ENCODE data around the gene LAMA2.

Gene LAMA2

DNA sequence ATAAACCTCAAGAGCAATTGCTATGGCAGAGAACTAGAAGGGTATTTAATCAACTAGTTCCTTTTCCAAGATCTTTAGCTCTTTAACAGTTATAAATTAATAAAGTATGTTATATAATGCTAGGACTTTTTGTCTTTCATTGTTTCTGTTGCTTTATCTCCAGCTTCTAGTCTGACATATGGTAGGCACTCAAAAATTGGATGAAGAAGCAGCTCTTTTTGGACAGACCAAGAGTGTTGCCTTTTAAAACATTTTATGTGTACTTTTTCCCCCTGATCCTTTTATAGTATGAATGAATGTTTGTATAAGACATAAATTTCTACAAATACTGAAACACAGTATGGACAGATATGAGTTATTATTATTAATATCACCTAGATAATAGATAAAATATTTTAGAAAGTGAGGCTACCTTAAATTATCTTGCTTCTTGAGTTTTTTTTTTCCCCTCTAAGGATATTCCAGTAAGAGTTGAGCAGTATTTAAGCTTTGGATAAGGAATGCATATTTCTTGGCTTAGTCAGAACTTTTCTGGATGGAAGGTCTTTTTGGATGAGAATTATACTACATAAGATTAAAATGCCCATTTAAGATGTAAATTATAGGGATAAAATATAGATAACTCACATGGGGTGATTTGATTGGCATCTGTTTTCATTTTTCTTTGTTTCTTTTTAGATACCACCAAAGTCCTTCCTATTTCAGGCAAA is 16.6 kb downstream of the LAMA2 start:
- DNase-seq: no peak

DNA sequence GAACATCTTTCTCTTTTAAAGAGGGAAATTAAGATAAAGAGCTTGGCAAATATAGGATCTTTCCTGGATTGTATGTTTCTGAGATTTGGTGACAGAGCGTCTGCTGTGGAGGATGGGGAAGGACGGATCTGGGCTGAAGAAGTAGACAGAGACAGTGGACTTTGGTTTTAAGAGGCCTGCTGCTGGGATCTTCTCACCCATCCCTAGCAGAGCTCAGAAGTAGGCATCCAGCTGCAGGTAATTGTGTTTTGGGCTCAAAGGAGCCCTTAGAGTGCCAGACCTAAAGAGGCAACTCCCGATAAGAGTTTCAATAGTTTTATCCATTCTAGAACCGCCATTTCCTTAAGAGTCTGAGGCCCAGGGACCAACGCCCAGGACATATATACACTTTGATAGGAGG is 20.8 kb downstream of the LAMA2 start:
- DNase-seq: no peak

DNA sequence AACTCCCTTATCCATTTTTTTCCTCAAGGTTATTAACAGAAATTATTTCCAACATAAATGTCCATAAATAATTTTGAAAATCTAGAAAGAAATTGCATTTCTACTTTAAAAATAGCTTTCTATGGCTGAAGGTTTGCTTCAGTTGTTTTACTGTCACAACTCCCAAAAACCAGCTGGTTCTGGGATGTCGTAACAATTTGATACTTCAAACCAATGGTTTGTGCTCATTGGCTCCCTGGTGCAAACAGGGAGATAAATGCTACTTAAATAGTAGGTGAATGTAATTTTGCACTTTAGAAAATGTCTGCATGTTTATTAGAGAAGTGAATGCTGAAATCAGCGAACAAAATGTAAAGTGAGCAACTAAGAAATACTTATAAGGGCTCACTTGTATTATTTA is 31.1 kb downstream of the LAMA2 start:
- DNase-seq: no peak

DNA sequence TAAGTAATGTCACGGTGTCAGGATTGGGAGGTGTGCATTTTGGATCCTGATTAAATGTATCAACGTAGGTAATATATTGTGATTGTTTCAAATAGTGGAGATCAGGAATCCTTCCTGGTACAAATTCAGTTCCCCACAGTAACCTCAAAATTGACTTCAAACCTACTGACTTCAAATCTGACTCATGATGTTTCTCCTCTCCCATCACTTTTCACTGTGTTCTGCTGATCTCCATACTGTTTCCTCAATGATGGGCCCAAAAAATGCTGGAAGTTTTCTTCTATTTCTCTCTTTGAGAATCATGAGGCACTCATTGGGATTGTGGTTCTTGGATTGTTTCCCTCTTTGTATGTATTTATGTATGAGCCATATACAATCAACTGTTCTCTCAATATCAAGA is 35.9 kb downstream of the LAMA2 start:
- DNase-seq: no peak

DNA sequence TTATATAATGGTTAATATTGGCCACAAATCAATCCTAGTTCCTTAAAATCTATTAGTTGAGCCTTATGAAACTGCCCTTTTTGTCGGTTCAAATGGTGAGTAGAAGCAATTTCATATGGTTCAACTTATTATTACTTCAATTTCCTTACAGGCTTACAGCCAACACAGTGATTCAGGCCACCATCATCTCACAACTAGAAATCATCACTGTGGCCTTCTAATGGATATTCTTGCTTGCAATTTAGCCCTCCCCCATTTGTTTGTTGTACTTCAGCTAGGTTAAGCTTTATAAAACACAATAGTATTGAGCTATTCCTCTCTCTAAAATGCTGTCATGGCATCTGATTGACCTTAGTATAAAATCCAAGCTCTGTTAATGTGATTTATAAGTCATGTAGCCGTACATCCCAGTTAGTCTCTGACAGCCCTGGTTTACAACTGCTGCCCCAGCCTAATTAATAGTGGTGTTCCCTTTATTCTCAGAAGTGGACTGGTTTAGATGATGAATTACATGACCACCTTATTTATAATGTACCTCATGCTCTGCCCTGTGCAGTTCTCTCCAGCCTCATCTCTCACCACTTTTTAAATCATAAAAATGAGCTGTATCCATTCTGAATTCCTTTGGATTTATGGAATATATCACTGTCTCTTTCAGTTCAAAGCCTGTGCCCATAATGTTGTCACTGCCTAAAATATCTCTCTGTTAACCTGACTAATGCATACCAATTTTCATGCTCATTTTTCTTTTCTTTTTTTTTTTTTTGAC is 36.7 kb downstream of the LAMA2 start:
- no peak for DNase-seq

DNA sequence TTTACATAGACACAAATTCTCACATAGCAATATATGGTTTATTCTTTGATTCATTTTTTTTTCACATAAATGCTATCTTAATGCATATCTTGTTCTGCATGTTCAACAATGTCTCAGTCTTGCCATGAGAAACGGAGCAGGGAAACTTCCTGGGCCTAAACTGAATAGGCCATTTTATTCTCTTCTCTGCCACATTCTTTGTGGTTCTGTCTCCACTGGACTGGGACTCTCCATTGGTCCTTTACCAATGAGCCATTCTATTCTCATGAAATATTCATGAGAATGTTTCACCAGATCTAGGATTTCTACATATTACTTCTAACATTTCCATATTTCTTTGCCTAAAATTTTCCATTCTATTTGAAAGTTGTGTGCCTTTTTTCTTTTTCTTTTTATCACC is 42.8 kb downstream of the LAMA2 start:
- no peak for DNase-seq

DNA sequence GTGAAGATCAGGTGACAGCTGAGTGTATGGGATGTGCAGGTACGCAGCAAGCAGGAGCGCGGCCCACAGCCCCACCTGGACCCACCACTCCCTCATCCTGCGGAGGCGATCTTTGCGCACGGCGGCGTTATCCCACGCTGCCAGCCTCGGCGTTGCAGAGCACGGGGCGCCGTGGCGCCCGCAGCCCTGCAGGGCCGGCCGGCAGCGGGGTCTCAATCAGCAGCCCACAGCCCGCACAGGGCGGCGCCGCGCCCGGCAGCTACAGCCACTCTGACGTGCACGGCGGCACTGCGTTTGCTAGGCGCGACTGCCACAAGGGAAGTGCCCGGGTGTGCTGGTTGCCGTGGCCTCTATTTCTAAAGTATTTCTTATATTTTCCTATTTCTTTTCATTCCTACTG is 46.9 kb downstream of the LAMA2 start:
- peak; percentile 14 for DNase-seq

DNA sequence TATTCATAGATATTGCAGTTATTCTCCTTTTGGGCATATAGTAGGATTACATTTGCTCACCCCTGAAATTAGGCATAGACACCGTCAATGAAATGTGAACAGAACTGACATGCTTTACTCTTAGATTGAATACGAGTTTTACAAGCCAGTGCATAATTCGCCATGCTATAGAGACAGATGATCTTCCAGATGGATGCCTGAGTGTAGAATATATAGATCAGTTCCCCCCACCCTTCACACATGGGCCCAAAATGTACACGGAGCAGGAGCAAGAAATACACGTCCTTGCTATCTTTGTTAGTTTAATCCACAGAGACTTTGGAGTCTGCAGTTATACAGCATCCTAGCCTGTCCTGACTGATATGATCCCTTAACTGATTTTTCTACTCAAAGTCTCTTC is 47.4 kb downstream of the LAMA2 start:
- peak; percentile 3 for DNase-seq

DNA sequence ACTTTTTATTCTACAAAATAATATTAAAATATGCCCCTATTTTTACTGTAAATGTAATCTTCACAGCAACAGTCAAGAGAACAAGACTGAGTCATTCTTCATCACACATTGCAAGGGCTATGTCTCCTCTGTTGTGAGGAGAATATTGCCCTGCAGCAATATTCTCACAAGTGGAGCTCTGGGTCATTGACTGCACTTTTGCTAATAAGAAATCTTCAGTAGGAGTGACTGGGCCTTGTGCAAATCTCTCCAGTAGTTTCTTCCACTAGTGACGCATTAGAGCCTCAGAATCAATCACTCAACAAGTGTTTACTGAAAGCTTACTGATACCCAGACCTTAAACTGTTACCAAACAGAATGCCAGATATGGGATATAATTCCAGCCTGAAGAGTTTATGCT is 49.1 kb downstream of the LAMA2 start:
- peak; percentile 2 for DNase-seq

DNA sequence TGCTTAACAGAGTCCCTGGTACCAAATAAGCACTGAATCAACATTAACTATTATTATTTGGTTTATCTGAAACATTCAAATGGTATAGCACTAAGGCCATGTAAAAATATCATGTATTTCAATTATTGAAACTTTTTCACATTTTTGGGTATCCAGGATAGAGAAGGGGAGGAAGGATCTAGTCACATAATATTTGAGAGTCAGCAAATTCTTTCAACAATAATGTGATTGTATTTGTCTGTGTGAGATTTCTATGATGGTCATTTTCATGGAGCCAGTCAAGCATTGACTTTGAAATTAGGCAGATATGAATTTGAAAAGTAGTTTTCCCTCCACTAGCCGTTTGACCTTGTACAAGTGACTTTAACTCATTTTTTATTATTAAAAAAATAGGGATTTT is 67.9 kb downstream of the LAMA2 start:
- DNase-seq: no peak

DNA sequence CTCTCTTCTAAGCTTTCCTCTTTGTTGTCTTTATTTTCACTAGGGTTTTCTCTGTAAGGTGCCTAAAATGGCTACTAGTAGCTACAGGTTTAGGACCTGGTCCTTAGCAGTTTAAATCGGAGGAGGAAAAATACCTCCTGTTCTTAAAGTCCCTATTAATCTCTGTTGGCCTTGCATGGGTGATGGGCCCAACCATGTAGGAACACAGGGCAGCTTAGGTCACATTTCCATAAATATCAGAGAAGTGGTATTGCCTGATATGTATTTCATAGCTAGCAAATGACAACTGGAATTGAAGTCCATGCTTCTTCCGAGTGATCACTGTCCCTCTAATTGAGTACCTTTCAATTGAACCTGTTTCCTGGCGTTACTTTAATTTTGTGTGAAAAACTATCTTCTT is 70.0 kb downstream of the LAMA2 start:
- no peak for DNase-seq

DNA sequence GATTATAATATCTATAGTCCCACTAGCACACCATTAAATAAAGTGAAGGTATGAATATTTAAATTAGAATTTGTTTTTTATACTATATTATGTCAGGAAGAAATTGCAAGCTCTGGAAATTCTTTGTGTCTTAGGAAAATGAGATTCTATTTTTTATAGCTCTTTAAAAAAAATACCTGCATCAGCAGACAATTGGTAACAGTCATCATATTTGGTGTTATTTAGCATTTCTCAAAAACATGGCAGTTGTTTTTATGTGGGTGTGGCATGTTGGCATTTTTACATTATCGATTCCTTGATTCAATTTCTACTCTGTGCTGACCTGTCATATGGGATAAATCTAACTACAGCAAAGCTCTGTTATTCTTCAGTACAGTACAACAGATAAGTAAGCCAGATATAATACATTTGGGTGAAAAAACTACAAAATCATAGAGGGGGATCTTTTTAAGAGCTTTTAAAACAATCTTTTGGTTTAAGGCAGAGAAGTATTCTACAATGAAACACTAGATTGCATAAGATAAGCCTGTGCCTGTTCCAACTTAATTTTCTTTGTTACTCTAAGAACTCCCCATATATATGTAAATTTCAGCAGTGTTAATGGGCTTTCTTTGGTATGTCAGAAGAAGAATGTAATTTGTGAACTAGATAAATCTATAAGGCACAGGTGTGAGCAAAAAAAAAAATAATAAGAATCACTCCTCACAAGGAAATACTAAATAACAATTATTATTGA is 71.5 kb downstream of the LAMA2 start:
- DNase-seq: no peak

DNA sequence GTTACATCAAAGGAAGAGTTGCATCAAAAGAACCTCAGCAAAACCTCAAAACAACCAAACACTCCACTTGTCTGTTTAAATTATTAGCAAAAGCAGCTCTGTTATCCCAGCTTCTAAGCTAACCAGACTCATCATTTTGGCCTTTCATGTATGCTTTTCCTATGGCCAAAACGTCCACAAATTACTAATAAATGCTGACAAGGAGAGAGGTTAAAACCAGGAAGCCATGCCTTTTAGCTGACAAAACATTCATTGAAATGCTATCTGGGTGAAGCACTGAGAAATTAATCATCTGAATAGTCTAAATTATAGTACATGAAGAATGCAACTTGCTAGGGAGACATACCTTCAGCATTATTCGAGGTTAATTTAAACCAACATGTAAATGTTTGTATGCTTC is 80.6 kb downstream of the LAMA2 start:
- DNase-seq: no peak

DNA sequence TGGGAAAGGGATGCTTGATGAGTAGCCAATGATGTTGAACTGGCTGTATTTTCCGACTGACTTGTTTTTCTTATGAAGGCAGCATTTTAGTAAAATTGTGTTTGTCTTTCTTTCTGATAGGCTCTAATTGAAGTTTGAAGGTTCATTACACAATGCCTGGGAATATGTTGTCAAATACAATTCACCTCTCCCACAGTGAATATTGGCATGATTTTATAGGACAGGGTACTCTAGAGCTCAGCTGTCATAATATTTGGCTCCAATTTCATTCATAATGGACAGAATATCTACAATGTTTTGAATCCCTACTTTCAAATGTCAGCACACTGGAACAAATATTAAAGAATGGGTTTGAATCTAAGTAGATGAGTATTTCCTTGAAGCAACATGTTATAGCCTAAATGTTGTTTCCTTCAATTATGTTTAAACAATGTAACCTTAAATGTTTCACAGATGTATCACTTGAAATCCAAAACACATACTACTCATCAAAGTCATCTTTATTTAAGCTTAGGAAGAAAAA is 81.4 kb downstream of the LAMA2 start:
- DNase-seq: no peak

DNA sequence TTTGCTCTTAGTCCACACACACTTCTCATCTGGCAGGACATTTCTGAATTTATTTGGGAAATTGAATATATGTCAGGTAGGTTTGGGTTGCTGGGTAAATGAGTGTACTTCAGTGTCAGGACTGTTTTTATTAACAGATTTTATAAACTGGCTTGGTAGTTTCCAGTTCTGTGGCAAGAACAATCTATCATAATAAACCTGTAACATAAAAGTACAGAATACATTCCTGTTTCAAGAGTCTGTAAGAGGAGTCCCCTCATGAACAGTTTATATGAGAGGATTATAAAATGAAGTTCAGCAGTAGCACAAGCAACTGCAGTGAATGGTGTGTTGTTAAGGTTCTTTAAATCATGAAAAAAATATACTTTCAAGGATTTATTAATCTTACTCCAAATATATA is 81.8 kb downstream of the LAMA2 start:
- no peak for DNase-seq

DNA sequence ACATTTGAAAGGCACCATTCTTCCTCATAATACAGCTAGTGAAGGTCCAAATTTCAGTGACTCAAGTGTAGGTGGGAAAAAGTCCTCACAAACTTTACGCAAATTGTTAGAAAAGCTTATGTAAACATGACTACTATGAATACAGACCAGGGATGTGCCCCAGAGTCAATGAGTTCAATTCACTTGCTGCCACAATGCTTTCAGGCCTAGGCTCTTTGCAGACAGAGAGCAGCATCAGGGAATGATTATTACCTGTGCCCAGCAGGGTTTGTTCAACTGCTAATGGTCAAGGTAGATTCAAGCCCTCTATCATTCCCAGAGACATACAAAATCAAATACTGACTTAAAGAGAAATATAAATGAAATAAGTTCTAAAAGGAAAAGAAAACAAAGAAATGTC is 84.0 kb downstream of the LAMA2 start:
- no peak for DNase-seq

DNA sequence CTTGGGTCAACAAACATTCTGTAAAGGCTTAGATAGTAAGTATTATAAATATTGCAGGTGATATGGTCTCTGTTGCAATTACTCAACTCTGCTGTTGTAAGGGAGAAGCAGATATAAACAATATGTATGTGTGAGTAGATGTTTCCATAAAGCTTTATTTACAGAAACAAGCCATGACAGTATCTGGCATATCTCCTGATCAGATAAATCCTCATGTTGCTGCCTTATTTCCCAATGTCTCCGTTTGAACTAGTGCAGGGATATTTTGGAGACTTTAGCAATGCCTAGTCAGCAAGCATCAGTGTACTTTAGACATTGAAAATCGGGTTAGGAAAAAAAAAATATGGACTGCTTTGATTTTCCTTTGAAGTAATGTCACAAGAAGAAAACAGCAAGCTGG is 96.1 kb downstream of the LAMA2 start:
- DNase-seq: no peak

DNA sequence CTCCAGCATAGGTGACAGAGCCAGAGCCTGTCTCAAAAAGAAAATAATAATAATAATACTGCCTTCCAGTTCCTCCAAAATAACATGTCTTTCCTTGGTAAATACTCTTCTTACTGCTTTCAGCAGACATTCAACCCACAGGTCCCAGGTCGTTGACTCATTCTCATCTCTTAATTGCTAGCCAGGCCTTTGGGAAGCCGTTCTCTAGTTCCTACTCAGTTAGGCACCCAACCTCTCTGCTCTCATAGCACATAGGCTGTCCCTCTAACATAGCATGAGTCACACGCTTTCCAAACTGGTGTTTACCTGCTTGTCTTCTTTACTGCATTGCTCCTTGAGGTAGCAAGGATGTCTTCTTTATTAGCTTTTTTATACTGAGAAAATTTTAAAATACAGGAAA is 98.8 kb downstream of the LAMA2 start:
- no peak for DNase-seq

DNA sequence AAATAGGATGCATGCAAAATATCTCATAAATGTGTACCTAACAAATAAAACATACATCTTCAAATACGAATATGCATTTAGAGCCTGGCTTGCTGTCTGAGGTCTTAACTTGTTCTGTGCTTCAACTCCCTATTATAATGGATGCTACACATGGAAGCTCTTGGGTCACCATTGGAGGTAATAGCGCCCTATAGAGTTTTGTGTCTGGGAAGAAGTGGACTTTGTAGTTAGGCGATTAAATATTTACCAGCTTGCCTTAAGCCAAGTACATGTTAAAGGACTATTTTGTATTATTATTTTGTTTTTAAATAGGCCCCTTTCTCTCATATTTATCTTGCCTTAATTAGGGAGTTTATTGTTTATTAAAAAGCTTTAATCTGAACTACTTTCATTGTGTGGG is 107.4 kb downstream of the LAMA2 start:
- DNase-seq: no peak

DNA sequence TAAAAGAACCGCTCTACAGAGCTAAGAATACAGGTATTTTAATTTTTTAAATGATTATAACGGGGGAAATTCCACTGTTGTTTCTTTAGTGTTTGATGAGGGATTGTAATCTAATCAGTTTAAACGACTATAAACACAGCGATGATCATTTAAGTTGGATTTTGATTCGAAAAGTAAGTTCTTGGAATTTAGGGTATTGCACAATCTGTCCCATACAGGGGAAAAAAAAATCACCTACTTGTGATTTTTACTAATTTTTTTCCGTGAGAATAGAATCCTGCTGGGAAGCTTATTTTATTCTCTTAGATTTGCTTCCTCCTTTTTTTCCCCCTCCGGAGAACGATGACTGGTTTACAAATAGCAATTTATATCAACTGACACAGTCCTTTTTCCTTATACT is 108.0 kb downstream of the LAMA2 start:
- no peak for DNase-seq

DNA sequence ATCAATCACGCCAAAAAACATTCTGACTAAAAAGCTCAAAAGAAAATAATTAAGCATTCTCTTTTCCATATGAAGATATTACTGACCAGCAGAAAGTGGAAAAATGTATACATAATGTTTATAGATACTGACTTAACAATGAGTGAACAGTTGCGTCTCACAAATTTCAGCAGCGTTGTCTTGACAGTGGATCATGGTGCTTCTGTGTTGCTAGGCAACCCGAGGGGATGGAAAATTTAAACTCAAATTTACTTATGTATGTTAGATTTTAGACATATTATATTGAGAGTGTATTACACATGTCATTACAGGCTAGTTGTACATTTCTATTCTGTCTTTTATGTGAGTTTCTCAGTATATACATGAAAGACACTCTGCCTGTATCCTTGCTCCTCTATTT is 110.2 kb downstream of the LAMA2 start:
- no peak for DNase-seq

DNA sequence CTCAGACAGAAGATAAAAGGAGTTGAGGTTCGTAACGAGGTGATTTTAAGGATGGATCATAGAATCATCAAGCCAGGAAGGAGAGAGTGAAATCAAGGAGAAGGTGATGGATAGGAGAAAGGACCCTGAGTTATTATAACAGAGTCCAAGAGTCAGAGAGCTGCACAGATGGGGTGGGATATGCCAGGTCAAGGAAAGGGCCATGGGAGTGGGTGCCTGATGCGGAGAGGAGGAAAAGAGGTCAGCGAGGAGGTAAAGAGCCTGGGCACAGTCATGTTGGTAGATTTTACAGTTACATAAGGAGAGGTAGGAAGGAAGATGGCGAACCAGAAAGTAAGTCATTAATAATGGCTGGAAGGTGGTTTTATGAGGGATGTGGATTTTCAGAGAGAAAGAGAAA is 114.9 kb downstream of the LAMA2 start:
- no peak for DNase-seq

DNA sequence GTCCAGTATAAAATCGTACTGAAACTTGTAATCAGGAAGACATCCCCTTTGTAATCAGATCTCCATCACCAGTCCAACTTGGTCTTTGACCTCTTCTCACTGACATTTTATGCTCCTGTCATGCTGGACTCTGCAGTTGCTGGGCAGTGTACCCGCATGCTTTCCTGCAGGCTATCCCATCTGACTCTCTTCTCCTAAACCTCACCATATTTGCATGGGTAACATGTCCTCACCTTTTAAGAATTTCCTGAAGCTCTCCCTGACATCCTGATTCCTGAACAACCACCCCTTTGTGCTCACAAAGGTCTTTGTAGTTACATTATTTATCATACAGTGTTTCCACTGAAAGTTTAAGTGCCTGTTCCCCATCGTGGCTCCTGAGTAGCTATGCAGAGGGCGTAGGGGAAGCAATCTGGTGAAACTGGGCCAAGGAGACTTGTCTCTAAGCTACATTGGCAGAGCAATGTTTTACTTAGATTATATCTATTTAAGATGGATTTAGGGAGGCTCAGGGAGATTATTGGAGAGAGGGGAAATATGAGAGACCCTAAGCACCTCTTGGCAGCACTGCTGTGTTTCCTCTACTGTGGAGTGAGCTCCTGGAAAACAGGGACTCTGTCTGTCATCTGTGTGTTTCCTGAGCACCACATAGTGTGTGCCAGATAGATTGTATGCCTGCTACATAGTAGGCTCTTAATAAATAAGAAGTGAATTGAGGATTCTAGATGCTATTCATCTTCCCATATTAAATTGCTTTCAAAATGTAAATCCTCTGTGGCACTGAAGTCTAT is 124.0 kb downstream of the LAMA2 start:
- peak; percentile 38 for DNase-seq

Measured in eye (tissue), 1 donor.